ENCODE results near the gene PLCG2.

DNA sequence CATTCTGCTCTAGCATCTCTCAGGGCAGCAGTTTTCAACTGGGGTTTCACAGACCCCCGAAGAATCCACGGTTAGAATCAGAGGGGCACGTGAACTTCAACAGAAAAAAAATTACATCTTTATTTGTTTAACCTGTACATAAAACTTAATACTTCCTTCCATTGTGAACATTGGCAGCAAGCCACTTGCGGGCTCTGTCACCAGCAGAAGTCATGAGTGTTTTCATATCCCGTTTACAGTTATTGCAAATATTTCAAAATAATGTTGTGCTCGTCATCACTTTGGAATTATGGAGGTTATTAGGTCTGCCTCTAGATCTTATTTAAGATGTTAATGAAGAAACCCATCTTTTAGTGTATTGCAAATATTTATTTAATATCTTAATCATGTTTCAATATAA lies 122.4 kb downstream of the PLCG2 start:
- TF ChIP-seq, protein P1, sequence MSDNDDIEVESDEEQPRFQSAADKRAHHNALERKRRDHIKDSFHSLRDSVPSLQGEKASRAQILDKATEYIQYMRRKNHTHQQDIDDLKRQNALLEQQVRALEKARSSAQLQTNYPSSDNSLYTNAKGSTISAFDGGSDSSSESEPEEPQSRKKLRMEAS (IDR thresholded peaks at IDR 0.05) = no peak
- TF ChIP-seq, protein P2, sequence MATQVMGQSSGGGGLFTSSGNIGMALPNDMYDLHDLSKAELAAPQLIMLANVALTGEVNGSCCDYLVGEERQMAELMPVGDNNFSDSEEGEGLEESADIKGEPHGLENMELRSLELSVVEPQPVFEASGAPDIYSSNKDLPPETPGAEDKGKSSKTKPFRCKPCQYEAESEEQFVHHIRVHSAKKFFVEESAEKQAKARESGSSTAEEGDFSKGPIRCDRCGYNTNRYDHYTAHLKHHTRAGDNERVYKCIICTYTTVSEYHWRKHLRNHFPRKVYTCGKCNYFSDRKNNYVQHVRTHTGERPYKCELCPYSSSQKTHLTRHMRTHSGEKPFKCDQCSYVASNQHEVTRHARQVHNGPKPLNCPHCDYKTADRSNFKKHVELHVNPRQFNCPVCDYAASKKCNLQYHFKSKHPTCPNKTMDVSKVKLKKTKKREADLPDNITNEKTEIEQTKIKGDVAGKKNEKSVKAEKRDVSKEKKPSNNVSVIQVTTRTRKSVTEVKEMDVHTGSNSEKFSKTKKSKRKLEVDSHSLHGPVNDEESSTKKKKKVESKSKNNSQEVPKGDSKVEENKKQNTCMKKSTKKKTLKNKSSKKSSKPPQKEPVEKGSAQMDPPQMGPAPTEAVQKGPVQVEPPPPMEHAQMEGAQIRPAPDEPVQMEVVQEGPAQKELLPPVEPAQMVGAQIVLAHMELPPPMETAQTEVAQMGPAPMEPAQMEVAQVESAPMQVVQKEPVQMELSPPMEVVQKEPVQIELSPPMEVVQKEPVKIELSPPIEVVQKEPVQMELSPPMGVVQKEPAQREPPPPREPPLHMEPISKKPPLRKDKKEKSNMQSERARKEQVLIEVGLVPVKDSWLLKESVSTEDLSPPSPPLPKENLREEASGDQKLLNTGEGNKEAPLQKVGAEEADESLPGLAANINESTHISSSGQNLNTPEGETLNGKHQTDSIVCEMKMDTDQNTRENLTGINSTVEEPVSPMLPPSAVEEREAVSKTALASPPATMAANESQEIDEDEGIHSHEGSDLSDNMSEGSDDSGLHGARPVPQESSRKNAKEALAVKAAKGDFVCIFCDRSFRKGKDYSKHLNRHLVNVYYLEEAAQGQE (IDR thresholded peaks at IDR 0.05; ENCODE audit: low read depth) = no peak
- TF ChIP-seq TAF1 (IDR thresholded peaks at IDR 0.05; ENCODE audit: low read depth) = no peak
- no peak for TF ChIP-seq TCF12 (IDR thresholded peaks at IDR 0.05; ENCODE audit: low read depth)
- TF ChIP-seq CEBPB (IDR thresholded peaks at IDR 0.05) = no peak
- TF ChIP-seq CREB1 (IDR thresholded peaks at IDR 0.05; ENCODE audit: low read depth) = no peak
- no peak for TF ChIP-seq EGR1 (IDR thresholded peaks at IDR 0.05)
- no peak for TF ChIP-seq EP300 (IDR thresholded peaks at IDR 0.05; ENCODE audit: borderline replicate concordance)
- TF ChIP-seq RAD21 (IDR thresholded peaks at IDR 0.05; ENCODE audit: low read depth) = no peak
- TF ChIP-seq ZBTB7A (IDR thresholded peaks at IDR 0.05; ENCODE audit: low read depth) = no peak
